Peyer's patch (tissue), 4 donors: Measurements from ENCODE around the gene GDAP2. TPM values are rescaled to one million over a fixed set of nuclear protein-coding genes. Genes with fewer than 3 reads are reported as not detected.

Experiments used
- DNase-seq, 3 donors: peaks; one replicate each; pipeline ENCODE4 v3.0.0-alpha.2; 2017 to 2019
- H3K27ac ChIP-seq, 4 donors: fragments of 200-600 bp; sonication (generic); one replicate each; pipeline ENCODE4 v1.5.1; 2016 to 2019
- H3K27me3 ChIP-seq, 2 donors: fragments of 200-600 bp; sonication (generic); one replicate each; pipeline ENCODE4 v1.5.1; 2019
- H3K36me3 ChIP-seq, 3 donors: fragments of 200-600 bp; sonication (generic); one replicate each; pipeline ENCODE4 v1.5.1; 2016 to 2019
- H3K4me1 ChIP-seq, 4 donors: fragments of 200-600 bp; sonication (generic); one replicate each; pipeline ENCODE4 v1.5.1; 2016 to 2019
- H3K4me3 ChIP-seq, 4 donors: fragments of 200-600 bp; sonication (generic); 1 replicate in 3 of 4; 2 replicates in 1 of 4; pipeline ENCODE4 v1.5.1; 2016 to 2019; ENCODE audit warnings: mild to moderate bottlenecking in 1 of 4
- H3K9me3 ChIP-seq, 4 donors: fragments of 200-600 bp; sonication (generic); one replicate each; pipeline ENCODE4 v1.5.1; 2016 to 2019; ENCODE audit warnings: mild to moderate bottlenecking in 1 of 4
- CTCF ChIP-seq, 6 experiments: fragments of 450-650 bp in 4 of 6; fragments of 200-600 bp in 2 of 6; sonication (generic) in 1 of 6; IDR thresholded peaks; one replicate each; pipeline ENCODE4 v1.5.1; 2017 to 2019; ENCODE audit warnings: antibody characterized with exemption in 6 of 6, mild to moderate bottlenecking in 3 of 6, moderate library complexity in 1 of 6
- POLR2A ChIP-seq, 2 donors: fragments of 450-650 bp; IDR thresholded peaks; one replicate each; pipeline ENCODE4 v1.5.1; 2017; ENCODE audit warnings: antibody characterized with exemption in 2 of 2, mild to moderate bottlenecking in 2 of 2, moderate library complexity in 2 of 2
- total RNA-seq, 4 donors: library from RNA; depleted of rRNA; stranded (reverse); fragments of >200 nt; gene quantifications; one replicate each; pipeline ENCODE4 v1.1.0, GENCODE V29; 2016

Gene GDAP2
- total RNA-seq, 4 donors from 2014 or later: 33.0 to 62.2 (median 46.2) TPM

DNA sequence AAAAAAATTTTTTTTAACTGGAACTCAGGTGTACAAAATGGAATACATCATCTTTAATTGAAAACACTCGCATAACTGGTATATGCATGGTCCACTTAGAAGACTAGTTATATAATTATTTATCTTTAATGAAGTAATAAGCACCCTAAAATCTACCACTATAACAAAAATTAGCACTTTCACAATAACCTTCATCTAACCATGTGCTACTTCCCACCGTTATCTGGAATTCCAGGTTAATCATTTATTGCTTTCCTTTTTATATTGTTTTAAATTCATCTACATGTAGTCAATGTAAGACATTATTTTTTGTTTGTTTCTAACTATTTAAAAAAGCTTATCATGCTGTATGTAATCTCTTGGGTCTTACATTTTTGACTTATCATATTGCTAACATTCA lies 39.0 kb downstream of the GDAP2 start:
- no peak for DNase-seq
- no peaks in the 10 kb centered on the region for H3K27me3 ChIP-seq
- no peak for TF ChIP-seq POLR2A (IDR thresholded peaks at IDR 0.05)
- TF ChIP-seq CTCF (IDR thresholded peaks at IDR 0.05): no peak
- no peak overlapping the region for H3K27ac ChIP-seq
- peaks cover 0 to 13% (median 0%) of the 10 kb centered on the region in 3 donors for H3K36me3 ChIP-seq
- H3K4me3 ChIP-seq: no peak overlapping the region
- H3K9me3 ChIP-seq: no peaks in the 10 kb centered on the region
- no peaks in the 10 kb centered on the region for H3K4me1 ChIP-seq

- no peak overlapping the region for H3K27ac ChIP-seq
- H3K4me3 ChIP-seq: no peak overlapping the region
- TF ChIP-seq POLR2A (IDR thresholded peaks at IDR 0.05) (no peak), CTCF (IDR thresholded peaks at IDR 0.05) (no peak)
- no peaks in the 10 kb centered on the region for H3K27me3 ChIP-seq
- no peaks in the 10 kb centered on the region for H3K4me1 ChIP-seq
- H3K36me3 ChIP-seq: peaks cover 0 to 21% (median 0%) of the 10 kb centered on the region in 3 donors
- H3K9me3 ChIP-seq: no peaks in the 10 kb centered on the region
- DNase-seq: no peak
Observed at GRCh38 chr1:117886101-117886795, 43.2 kb downstream of the GDAP2 start.

DNA sequence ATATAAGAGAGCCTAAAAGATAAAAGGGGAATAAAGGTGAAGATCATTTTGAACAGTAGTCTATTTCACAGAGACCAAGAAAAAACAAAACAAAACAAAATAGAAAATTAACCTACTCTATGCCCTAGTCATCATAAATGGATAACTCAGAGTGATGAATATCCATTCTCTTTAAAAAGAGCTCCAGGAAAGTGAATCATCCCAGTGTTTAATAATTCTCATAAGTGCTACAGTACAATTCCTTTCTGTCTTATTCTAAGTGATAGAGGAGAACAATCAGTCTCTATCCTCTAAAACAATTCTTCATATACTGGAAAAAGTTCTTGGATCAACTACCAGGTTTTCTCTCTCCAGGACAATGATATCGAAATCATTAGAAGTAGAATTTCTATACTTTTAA lies 45.8 kb downstream of the GDAP2 start:
- DNase-seq: no peak
- no peak overlapping the region for H3K4me3 ChIP-seq
- TF ChIP-seq CTCF (IDR thresholded peaks at IDR 0.05): no peak
- no peak for TF ChIP-seq POLR2A (IDR thresholded peaks at IDR 0.05)
- H3K27ac ChIP-seq: no peak overlapping the region
- H3K4me1 ChIP-seq: no peaks in the 10 kb centered on the region
- no peaks in the 10 kb centered on the region for H3K9me3 ChIP-seq
- peaks cover 0 to 42% (median 0%) of the 10 kb centered on the region in 3 donors for H3K36me3 ChIP-seq
- no peaks in the 10 kb centered on the region for H3K27me3 ChIP-seq

GRCh38 chr1:117879284-117879683 lies 50.1 kb downstream of the GDAP2 start:
- no peaks in the 10 kb centered on the region for H3K9me3 ChIP-seq
- TF ChIP-seq CTCF (IDR thresholded peaks at IDR 0.05) (no peak), POLR2A (IDR thresholded peaks at IDR 0.05) (no peak)
- no peak overlapping the region for H3K27ac ChIP-seq
- no peaks in the 10 kb centered on the region for H3K27me3 ChIP-seq
- H3K36me3 ChIP-seq: peaks cover 0 to 79% (median 0%) of the 10 kb centered on the region in 3 donors
- DNase-seq: no peak
- no peak overlapping the region for H3K4me3 ChIP-seq
- H3K4me1 ChIP-seq: no peaks in the 10 kb centered on the region

- H3K27me3 ChIP-seq: no peaks in the 10 kb centered on the region
- no peak for DNase-seq
- no peak overlapping the region for H3K27ac ChIP-seq
- H3K9me3 ChIP-seq: no peaks in the 10 kb centered on the region
- no peaks in the 10 kb centered on the region for H3K4me1 ChIP-seq
- TF ChIP-seq CTCF (IDR thresholded peaks at IDR 0.05) (no peak), POLR2A (IDR thresholded peaks at IDR 0.05) (no peak)
- H3K36me3 ChIP-seq: peaks cover 0 to 91% (median 0%) of the 10 kb centered on the region in 3 donors
- no peak overlapping the region for H3K4me3 ChIP-seq
Observed at GRCh38 chr1:117877823-117878222, 51.6 kb downstream of the GDAP2 start.
